Left ventricle myocardium superior (tissue), 1 donor: Measurements from ENCODE around the gene LEP. TPM values are rescaled to one million over a fixed set of nuclear protein-coding genes. Genes with fewer than 3 reads are reported as not detected.
"Not testable (repeated sequence)": the region's sequence is repeated elsewhere in the genome, so short reads cannot be mapped to it uniquely, and the experiment has no call there.

Experiments used
- ATAC-seq: fragments of 200-7000 bp; cut with Tn5 transposase; one replicate; pipeline ENCODE4 v1.9.1; 2020; ENCODE audit warnings: mild to moderate bottlenecking, moderate library complexity
- DNase-seq: peaks from one replicate; pipeline ENCODE4 v3.0.0-alpha.2; 2020
- intact Hi-C: fragments of 100-400 bp; cut with micrococcal nuclease; formaldehyde crosslinking; loops from one replicate; pipeline ENCODE4 v1.11.0; 2022
- total RNA-seq: library from RNA; stranded (reverse); fragmentation: NEBNext Ultra II Directional; extraction: Animal tissue kit (Norgen Biotek cat#: 25700); gene quantifications from one replicate; pipeline ENCODE4 v1.2.1, GENCODE V29; 2021
- donor health status: DM: no; HTN: yes; CAD: no; lungs with severe emphysema.

The LEP gene
- total RNA-seq, 1 donor from 2014 or later = 0.42 TPM

DNA sequence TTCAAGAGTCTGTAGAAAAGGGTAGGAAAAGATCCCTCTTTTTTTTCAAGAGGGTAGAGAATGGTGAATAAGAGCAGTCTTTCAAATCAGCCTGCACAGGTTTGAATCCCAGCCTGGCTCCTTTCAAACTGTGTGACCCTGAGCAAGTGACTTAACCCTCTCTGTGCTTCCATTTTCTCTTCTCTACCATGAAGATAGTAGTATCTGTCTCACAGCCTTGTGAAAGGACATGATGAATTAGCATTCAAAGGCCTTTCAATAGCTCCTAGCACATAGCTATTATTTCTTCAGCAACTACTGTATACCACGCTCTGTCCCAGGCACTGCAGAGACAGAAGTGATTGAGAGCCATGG lies 25.4 kb downstream of the LEP start:
- intact Hi-C loops = no loop called here
- ATAC-seq = no peak
- no peak for DNase-seq

DNA sequence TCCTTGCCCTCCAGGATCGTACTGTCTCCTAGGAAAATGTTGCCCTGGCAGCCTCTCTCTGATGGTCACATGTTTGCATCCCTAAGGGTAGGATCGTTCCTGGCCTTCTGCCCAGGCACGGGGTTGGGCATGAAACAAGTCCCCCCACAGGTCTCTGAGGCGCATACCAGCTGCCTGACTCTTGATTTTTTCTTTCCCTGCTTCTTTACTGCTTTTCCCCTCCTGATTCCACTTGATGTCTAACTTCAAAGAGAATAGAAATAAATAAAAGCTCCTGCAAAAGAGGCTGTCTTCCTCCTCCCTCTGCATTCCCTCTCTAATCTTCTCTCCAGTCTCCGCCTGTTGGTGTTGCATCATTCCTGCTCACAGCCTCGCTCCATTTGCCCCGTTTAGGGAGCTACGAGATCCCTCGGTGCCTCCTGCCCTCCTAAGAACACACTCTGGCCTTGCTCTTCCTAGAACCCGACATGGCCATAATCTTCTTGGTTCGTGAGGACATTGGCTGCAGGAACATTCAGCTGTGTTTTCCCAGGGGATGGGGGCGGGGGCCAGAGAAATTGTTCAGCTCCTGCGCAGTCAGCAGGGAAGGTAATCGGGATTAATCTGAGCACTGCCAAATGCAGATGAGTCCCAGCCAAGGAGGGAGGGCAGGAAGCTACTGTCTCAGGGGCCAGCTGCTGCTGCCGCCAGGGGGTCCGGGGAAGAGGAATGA lies 26.0 kb downstream of the LEP start:
- DNase-seq (peak; percentile 62), ATAC-seq (peak; percentile 83)
- intact Hi-C loops = no loop called here

DNA sequence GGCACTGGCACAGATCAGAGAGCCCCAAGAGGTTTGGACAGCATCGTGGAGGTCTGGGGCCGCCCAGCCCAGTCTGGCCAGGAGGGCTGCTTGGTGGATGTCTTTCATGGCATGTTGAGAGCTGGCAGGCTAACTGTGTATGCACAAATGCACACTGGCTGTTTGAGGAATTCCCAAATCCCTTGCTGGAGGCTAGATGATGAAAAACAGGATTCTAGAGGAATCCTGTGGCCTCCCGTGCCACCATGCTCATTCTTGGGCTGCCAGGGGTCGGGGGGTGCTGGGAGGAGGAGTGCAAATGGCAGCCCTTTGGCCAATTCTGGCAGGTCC lies 26.5 kb downstream of the LEP start:
- DNase-seq (no peak), ATAC-seq (peak; percentile 35)
- intact Hi-C loops = no loop called here

DNA sequence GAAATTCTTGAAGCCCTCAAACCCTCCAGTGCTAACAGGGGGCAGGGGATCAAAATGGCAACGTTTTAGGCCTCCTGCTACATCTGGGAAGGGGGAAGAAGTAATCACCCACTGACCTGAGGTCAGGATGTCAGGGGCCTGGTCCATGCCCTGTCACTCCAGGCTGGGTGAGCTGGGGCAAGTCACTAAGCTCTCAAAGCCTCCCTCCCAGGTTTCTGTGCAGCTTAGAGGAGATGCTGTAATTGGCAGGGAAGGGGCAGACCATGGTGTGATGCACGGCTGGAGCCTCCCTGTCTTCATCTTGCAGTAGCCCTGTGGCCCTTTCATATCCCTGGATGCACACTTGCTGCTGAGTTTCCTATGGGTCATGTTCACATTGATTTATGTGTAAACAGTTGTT lies 27.2 kb downstream of the LEP start:
- intact Hi-C loops = no loop called here
- no peak for DNase-seq
- ATAC-seq = no peak

DNA sequence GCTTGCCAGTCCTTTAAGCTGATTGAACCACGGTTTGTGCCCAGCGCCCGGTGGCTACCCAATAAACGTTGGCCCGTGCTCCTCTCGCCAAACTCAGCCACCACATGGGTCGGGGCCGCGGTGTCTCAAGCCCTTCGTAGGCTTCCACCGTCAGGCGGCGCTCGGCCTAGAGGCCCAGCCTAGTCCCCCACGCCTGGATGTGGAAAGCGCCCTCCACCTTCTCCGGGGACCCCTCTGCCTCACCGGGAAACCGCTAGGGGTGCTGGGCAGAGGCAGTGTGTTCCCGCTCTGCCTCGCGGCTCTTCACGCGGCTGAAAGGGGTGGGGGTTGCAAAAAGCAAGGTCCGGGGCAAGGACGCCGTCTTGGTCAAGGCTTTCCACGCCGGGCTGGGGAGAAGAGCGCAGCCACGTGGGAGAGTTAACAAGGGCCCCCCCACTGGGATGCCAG lies 29.8 kb downstream of the LEP start:
- peak; percentile 46 for DNase-seq
- ATAC-seq = peak; percentile 30
- intact Hi-C loops = no loop called here

DNA sequence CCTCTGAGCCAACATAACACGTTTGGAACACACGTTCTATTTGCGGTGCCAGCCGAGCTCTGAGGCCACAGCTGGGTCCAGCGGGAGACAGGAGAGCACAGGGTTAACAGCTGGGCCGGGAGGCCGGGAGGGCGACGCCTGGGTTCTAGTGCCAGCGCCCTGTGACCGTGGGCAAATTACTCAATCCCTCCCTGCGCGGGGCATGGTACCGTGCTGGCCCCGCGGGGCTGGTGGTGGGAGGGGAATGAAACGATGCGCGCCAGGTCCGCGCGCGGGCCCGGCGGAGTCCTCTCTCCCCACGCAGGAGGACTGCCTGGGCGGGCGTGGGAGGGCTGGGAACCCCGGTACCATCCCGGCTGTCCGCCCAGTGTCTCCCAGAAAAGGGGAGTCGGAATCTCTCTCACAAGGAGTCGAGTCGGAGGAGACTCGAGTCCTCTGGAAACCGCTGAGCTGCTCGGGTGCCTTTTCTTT lies 30.4 kb downstream of the LEP start:
- intact Hi-C loops = no loop called here
- DNase-seq (no peak), ATAC-seq (peak; percentile 23)

DNA sequence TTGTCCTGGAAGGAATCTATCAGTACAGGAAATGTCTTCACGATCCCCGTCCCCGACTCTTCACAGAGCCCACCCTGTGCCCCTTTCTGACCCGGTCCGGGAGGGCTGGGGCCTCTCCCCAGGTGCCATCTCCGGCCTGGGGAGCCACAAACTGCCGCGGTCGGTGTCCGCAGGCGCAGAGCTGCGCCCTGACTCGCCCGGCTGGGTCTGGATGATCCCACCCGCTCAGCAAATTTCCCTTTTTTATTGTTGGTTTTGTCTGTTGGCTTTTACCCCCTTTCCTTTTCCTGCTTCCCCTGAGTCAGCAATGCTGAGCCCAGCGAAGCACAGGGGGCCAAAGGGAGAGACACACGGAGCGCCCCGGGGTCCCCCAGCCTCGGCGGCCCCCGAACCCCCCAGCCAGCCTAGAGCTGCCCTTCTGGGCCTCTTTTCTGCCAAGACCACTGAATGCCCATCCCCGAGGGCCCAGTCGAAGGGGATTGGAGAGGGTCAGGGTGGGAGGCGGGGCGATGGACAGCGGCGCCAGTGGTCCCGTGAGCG lies 30.9 kb downstream of the LEP start:
- no peak for DNase-seq
- no peak for ATAC-seq
- intact Hi-C loops = no loop called here

DNA sequence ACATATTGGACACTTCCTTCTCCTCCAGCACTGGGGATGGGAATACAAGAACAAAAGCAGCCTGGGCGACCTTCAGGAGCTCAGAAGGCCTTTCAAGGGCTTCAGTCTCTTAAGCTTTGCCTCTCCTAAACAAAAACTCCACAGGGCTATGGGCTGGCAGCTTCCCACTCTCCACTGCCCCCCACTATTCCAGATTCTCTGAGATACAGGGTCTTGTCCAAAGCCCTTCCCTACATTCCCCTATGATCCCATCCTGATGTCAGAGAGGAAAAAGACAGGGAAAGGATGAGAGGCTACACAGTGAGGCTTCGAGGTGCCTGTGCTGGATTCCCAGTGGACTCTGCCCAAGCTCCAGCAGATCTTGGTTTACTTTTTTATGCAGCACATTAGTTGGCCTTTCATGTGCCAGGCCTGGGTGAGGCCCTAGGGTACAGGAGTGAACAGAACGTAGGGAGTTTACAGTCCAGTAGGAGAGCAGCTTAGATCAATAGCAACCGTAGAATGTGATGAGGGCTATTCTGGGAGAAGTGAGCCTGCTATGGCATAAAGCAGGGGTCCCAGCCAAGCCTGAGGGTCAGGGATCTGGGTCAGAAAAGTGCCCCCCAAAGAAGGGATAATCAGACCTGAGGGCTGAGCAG lies 33.3 kb downstream of the LEP start:
- DNase-seq = no peak
- no peak for ATAC-seq
- intact Hi-C loops = no loop called here

DNA sequence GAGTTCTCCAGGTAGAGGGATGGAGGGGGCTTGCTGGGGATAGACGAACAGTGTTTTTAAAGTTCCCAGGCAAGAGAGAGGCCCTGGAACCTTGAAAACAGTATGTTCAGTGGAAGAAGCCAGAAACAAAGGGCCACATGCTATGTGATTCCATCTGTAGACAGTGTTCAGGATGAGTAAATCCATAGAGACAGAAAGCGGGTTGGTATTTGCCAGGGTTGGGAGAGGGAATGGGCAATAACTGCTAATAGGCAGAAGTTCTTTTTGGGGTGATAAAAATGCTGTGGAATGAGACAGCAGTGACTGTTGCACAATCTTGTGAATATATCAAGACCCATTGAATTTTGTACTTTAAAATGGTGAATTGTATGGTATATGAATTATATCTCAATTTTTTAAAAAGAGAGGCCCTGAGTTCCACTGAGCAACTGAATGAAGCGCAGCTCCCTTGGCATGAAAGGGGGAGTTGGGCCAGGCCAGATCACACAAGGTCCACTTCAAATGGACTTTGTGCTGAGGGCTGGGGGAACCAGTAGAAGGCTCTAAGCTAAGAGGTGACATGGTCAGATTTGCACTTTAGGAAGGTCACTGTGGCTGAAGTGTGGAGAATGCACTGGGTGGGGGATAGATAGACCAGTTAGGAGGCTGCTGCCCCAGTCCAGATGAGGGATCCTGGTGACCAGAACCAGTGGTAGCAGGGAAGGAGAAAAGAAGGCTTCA lies 34.0 kb downstream of the LEP start:
- ATAC-seq (no peak), DNase-seq (no peak)
- intact Hi-C loops = no loop called here

DNA sequence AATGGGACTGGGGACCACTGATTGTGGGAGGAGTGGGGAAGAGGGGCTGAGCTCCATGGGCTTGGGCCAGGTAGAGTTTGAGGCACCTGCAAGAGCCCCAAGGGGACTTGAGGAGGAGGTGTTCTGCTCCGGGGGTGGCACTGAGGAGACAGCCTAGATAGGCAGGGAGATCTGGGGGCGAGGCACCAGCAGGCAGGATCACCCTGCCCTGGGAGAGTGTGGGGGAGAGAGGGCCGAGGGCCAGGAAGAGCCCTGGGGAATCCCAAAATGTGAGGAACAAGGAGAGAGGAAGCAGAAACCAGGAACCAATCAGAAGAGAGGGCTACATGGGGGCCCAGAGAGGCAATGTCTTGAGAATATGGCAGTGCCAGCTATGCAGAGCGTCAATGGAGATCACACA lies 34.6 kb downstream of the LEP start:
- ATAC-seq = no peak
- no peak for DNase-seq
- intact Hi-C loops = no loop called here

DNA sequence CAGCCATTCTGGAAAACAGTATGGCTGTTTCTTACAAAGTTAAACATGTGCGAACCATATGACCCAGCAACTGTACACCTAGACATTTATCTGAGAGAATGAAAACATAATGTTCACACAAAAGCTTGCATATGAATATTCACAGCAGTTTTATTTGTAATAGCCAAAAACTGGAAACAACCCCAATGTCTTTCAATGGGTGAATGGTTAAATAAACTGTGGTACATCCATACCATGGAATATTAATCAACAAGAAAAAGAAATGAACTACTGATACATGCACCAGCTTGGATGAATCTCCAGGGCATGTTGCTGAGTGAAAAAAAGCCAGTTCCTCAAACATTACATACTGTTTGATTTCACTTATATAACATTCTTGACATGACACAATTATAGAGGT lies 37.3 kb downstream of the LEP start:
- intact Hi-C loops = no loop called here
- DNase-seq (no peak), ATAC-seq (no peak)

DNA sequence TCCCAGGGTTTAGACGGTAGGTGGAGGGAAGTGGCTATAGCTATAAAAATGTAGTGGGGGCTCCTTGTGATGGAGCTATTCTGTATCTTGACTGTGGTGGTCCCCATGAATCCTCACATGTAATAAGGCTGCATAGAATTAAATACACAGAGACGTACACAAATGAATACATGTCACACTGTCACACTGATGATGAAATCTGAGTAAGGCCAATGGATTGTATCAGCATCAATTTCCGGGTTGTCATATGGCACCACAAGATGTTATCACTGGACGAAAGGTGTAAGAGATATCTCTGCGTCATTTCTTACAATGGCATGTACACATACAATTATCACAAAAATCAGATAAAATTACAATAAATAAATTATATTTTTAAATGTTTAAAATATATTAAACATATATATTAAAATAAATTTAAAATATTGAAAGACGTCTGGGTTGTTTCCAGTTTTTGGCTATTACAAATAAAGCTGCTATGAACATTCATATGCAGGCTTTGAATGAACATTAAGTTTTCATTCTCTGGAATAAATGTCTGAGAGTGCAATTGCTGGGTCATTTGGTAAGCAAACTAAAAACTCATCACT lies 38.1 kb downstream of the LEP start:
- intact Hi-C loops = no loop called here
- DNase-seq (no peak), ATAC-seq (no peak)

DNA sequence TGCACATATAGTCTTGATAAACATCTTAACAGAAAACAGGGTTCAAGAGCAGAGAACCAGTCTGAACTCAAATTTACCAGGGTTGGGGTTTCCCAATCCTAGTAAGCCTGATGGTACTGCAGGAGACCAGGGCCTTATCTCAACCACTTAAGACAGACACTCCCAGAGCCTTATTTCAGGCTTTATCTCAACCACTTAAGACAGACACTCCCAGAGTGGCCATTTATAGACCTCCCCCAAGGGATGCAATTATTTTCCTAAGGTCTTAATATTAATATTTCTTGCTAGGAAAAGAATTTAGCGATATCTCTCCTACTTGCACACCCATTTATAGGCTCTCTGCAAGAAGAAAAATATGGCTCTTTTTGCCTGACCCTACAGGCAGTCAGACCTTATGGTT lies 39.4 kb downstream of the LEP start:
- DNase-seq, intact Hi-C loops, ATAC-seq: not testable (repeated sequence)

DNA sequence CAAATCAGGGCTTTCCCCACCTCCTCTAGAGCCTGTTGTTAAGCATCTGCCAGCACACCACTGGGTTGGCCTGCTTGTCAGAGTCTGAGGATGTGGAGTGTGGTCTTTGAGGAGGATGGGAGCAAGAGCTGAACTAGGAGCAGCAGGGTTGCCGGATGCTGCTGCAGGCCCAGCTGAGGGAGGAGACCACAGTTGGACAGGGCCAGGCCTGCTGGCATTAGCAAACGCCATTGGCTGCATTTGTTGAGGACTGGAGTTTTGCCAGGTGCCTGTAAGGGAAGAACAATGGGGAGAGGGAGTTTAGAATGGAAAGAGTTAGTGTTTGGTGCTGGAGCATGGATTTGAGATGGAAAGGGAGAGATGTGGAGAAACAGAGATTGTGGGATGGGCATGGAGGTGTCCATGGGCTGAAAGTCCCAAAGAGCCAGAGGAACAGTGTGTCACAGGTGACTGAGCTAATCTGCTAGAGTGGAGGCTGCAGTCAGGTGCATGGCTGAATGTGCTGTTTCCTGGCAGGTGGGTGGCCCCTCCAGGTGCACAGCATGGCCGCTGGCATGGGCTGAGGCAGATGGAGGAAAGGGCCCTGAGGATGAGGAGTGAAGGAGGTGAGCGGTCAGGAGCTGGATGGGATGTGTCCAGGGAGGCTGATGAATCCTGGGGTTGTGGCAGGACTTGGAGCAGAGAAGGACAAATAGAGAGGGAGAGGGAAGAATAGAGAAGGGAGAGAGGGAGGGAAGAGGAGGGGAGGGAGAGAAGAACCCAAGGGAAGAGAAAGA lies 40.7 kb downstream of the LEP start:
- intact Hi-C loops = no loop called here
- no peak for DNase-seq
- ATAC-seq = no peak

DNA sequence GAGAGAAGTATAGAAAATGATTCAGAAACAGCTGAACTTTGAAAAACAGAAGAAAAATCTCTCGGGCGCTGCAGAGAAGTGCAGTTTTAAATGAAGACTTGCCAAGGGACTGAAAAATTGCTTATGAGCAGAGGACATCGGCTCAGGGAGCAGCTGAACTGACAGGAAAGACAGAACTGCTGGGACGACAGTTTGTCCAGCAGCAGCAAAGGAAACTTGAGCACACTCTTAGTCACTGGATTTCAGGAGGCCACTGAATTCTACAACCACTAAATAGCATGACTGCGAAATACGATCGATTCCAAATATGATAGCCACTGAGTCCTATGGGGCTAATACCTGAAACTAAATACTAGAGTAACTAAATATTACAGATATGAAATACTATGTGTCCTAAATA lies 43.0 kb downstream of the LEP start:
- DNase-seq (no peak), ATAC-seq (no peak)
- intact Hi-C loops = no loop called here

DNA sequence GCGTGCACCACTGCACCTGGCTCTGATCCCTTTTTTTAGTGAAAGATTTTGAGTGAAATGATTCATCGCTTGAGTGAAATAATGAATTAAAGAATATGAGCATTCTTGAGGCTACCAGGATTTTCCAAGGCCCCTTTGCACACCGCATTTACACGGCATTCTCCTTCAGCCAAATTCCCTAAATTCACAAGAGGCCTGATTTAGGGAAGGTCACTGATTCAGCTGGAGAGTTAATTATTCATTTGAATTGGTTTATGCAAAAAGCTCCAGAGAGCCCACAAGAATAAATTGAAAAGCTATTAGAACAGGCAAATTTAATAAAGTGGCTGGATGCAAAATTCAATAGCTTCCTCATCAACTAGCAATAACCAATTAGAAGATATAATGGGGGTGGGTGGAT lies 46.5 kb downstream of the LEP start:
- ATAC-seq (no peak), DNase-seq (no peak)
- intact Hi-C loops = no loop called here

DNA sequence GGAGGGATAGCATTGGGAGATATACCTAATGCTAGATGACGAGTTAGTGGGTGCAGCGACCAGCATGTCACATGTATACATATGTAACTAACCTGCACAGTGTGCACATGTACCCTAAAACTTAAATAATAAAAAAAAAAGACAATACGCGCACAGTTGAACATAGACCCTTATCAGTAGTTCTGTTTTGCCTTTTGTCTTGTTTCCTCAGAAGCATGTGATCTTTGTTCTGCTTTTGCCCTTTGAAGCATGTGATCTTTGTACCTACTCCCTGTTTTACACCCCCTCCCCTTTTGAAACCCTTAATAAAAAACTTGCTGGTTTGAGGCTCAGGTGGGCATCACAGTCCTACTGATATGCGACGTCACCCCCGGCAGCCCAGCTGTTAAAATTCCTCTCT lies 56.9 kb downstream of the LEP start:
- ATAC-seq, DNase-seq, intact Hi-C loops: not testable (repeated sequence)

DNA sequence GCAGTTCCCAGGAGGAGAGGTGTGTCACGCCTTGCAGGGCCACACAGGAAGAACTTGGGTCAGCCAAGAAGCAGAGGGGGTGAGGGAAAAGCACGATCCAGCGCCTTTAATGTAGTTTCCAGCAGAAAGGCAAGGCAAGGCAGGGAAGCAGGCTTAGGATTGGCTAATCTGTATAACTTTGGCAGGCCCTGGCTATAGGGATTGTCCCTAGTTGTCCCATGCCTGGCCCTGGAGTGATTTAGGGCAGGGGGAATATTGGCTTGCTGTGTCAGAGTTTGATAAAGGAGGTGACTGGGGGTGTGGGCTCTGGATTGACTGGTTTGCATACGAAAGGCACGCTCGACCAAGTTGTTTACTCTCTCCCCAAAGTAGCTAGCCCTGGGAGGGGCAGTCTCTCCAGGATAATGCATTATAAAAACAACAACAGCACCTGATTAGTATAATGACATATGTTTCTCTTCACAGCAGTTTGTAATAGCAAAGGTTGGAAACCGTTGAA lies 58.1 kb downstream of the LEP start:
- no peak for ATAC-seq
- intact Hi-C loops = no loop called here
- no peak for DNase-seq

DNA sequence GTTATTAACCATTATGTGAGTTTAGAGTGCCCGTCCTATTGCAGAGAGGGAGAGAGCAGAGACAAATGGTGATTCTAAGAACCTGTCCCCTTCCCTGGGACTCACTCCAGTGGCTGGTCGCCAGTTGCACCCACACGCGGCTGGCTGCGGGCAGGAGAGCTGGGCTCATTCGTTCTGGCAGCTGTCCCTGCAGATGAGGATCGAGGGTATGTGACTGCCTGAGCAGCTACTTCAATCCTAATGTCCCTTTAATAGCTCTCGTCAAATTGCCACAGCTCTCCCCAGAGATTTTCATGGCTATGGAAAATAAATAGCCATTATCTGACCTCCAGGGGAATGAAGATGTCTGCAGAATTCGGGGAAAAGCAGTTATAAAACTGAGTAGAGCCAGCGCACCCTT lies 61.1 kb downstream of the LEP start:
- peak; percentile 55 for DNase-seq
- intact Hi-C loops = no loop called here

More for the DNA sequence above, 61.1 kb downstream of the LEP start:
- ATAC-seq = peak; percentile 64
